Fibroblast of lung (primary cell): Measurements from ENCODE around the gene RAP1B. TPM values are rescaled to one million over a fixed set of nuclear protein-coding genes. Genes with fewer than 3 reads are reported as not detected.

Source experiments
- DNase-seq, 2 donors: peaks; one replicate each; pipeline versions ENCODE4 v3.0.0 to v3.0.0-alpha.2; 2010; ENCODE audit warnings: low read depth in 2 of 2
- H2AFZ ChIP-seq: 2 replicates; pipeline ENCODE4 v1.5.1; 2012; ENCODE audit warnings: low read length, control low read depth, inconsistent platforms
- H3K27ac ChIP-seq: 2 replicates; pipeline ENCODE4 v1.5.1; 2011; ENCODE audit warnings: low read length, control low read depth; ENCODE audit not compliant: insufficient read depth
- H3K27me3 ChIP-seq: 2 replicates; pipeline ENCODE4 v1.5.1; 2011; ENCODE audit warnings: mild to moderate bottlenecking, low read length; ENCODE audit not compliant: control insufficient read depth, insufficient read depth
- H3K36me3 ChIP-seq: 2 replicates; pipeline ENCODE4 v1.5.1; 2011; ENCODE audit warnings: low read length; ENCODE audit not compliant: control insufficient read depth, insufficient read depth
- H3K4me1 ChIP-seq: 2 replicates; pipeline ENCODE4 v1.5.1; 2011; ENCODE audit warnings: low read length; ENCODE audit not compliant: control insufficient read depth, insufficient read depth; ENCODE audit errors: extremely low read depth
- H3K4me2 ChIP-seq: 2 replicates; pipeline ENCODE4 v1.5.1; 2011; ENCODE audit warnings: low read length, control low read depth; ENCODE audit not compliant: insufficient read depth; ENCODE audit errors: extremely low read depth
- H3K4me3 ChIP-seq, 4 experiments: fragments of 200-600 bp in 1 of 4; sonication (generic) in 1 of 4; replicated peaks in 1 of 4; 2 replicates each; pipeline ENCODE4 v1.5.1; 2011 to 2016; ENCODE audit warnings: low read length in 4 of 4, low read depth in 3 of 4, mild to moderate bottlenecking in 3 of 4, control low read depth in 2 of 4, inconsistent platforms in 1 of 4, mixed read lengths in 1 of 4; ENCODE audit not compliant: insufficient read depth in 1 of 4; ENCODE audit errors: control extremely low read depth in 1 of 4
- H3K79me2 ChIP-seq: 2 replicates; pipeline ENCODE4 v1.5.1; 2012; ENCODE audit warnings: mild to moderate bottlenecking, low read length, inconsistent platforms; ENCODE audit not compliant: control insufficient read depth, insufficient read depth
- H3K9ac ChIP-seq: 2 replicates; pipeline ENCODE4 v1.5.1; 2011; ENCODE audit warnings: mild to moderate bottlenecking, low read length, control low read depth; ENCODE audit not compliant: insufficient read depth
- H3K9me3 ChIP-seq: 2 replicates; pipeline ENCODE4 v1.5.1; 2012; ENCODE audit warnings: low read depth, low read length; ENCODE audit not compliant: control insufficient read depth, insufficient read depth
- H4K20me1 ChIP-seq: 2 replicates; pipeline ENCODE4 v1.5.1; 2011; ENCODE audit warnings: low read length; ENCODE audit not compliant: control insufficient read depth, insufficient read depth; ENCODE audit errors: extremely low read depth
- CTCF ChIP-seq, 2 donors: IDR thresholded peaks in 1 of 2; conservative IDR thresholded peaks in 1 of 2; 1 replicate in 1 of 2; 2 replicates in 1 of 2; pipeline ENCODE4 v1.5.1; 2011 to 2012; ENCODE audit warnings: low read length in 2 of 2, control low read depth in 1 of 2, inconsistent platforms in 1 of 2, low read depth in 1 of 2, mild to moderate bottlenecking in 1 of 2
- EZH2 ChIP-seq: IDR thresholded peaks from 2 replicates; pipeline ENCODE4 v1.5.1; 2012; ENCODE audit warnings: low read length, control low read depth, mild to moderate bottlenecking; ENCODE audit errors: missing control alignments
- polyA plus RNA-seq, 2 donors: library from polyadenylated mRNA; depleted of rRNA in 1 of 2; stranded (reverse) in 1 of 2; unstranded in 1 of 2; fragments of >200 nt; gene quantifications; 2 replicates each; pipeline ENCODE4 v1.2.1, GENCODE V29; 2011 to 2012; ENCODE audit warnings: missing spikeins in 1 of 2
- total RNA-seq: library from RNA; depleted of rRNA; stranded (reverse); fragments of >200 nt; gene quantifications from 2 replicates; pipeline ENCODE4 v1.2.1, GENCODE V29; 2014

RAP1B gene
- total and polyA plus RNA-seq, 2 donors (not counting 1 experiment from before 2014, with no cell fraction given) = 194 to 383 TPM

- no peaks in the 10 kb centered on the region for H3K36me3 ChIP-seq
- H2AFZ ChIP-seq = peak overlapping the region; percentile 37
- no peaks in the 10 kb centered on the region for H3K27me3 ChIP-seq
- TF ChIP-seq CTCF (conservative IDR thresholded peaks at IDR 0.05 in 1 of 2, IDR thresholded peaks at IDR 0.05 in 1 of 2; ENCODE audit: low read depth in 1 of 2, low read length in 2 of 2) = no peak
- no peak for TF ChIP-seq EZH2
- peak overlapping the region; percentile 33 for H3K9ac ChIP-seq
- peaks cover 22% of the 10 kb centered on the region for H3K79me2 ChIP-seq
- no peaks in the 10 kb centered on the region for H3K9me3 ChIP-seq
- peak overlapping the region; percentile 82 for H3K4me2 ChIP-seq
- DNase-seq = no peak
- no peaks in the 10 kb centered on the region for H4K20me1 ChIP-seq
- peak overlapping the region; percentile 48 to 92 (median 84) for H3K4me3 ChIP-seq
- peak overlapping the region; percentile 82 for H3K27ac ChIP-seq
- H3K4me1 ChIP-seq = no peaks in the 10 kb centered on the region
These were observed 75.5 kb downstream of the RAP1B start for GRCh38 chr12:68686262-68686594.

- no peak for TF ChIP-seq EZH2
- peak; percentile 21 to 22 for TF ChIP-seq CTCF (conservative IDR thresholded peaks at IDR 0.05 in 1 of 2, IDR thresholded peaks at IDR 0.05 in 1 of 2; ENCODE audit: low read depth in 1 of 2, low read length in 2 of 2)
- H3K27ac ChIP-seq = peak within 1 kb of the TSS; percentile 85
- H3K9me3 ChIP-seq = no peaks in the 10 kb centered on the region
- H3K4me3 ChIP-seq = peak within 1 kb of the TSS; percentile 79 to 92 (median 84)
- H3K4me2 ChIP-seq = peak within 1 kb of the TSS; percentile 86
- no peaks in the 10 kb centered on the region for H4K20me1 ChIP-seq
- no peaks in the 10 kb centered on the region for H3K4me1 ChIP-seq
- peaks cover under 1% of the 10 kb centered on the region for H3K36me3 ChIP-seq
- DNase-seq = peak; percentile 99
- peak within 1 kb of the TSS; percentile 86 for H3K9ac ChIP-seq
- no peaks in the 10 kb centered on the region for H3K27me3 ChIP-seq
- peaks cover 22% of the 10 kb centered on the region for H3K79me2 ChIP-seq
- H2AFZ ChIP-seq = peak within 1 kb of the TSS; percentile 95
These were observed 76.2 kb downstream of the RAP1B start, which contains the start of gene NUP107 for GRCh38 chr12:68686595-68687521. Gene NUP107, plus strand, starts transcription at chr12:68686978. Its CDS starts 88 bp downstream, at chr12:68687066.

GRCh38 chr12:68695454-68695853 is 84.8 kb downstream of the RAP1B start:
- H3K79me2 ChIP-seq = no peaks in the 10 kb centered on the region
- H4K20me1 ChIP-seq = no peaks in the 10 kb centered on the region
- H3K27ac ChIP-seq = no peak overlapping the region
- H3K4me1 ChIP-seq = no peaks in the 10 kb centered on the region
- no peak overlapping the region for H3K9ac ChIP-seq
- no peak for TF ChIP-seq CTCF (conservative IDR thresholded peaks at IDR 0.05 in 1 of 2, IDR thresholded peaks at IDR 0.05 in 1 of 2; ENCODE audit: low read depth in 1 of 2, low read length in 2 of 2)
- no peak for TF ChIP-seq EZH2
- no peak overlapping the region for H3K4me2 ChIP-seq
- no peak overlapping the region for H3K4me3 ChIP-seq
- no peak overlapping the region for H2AFZ ChIP-seq
- peaks cover 2% of the 10 kb centered on the region for H3K36me3 ChIP-seq
- H3K9me3 ChIP-seq = no peaks in the 10 kb centered on the region
- no peak for DNase-seq
- H3K27me3 ChIP-seq = no peaks in the 10 kb centered on the region
